Mucosa of rectum (tissue), 2 donors: ENCODE data around the gene NEURL1B.
A peak's percentile ranks its signal among the peaks of the same experiment; 100 is the strongest.

ENCODE experiments used
- H3K27ac ChIP-seq, 2 donors: one replicate each; pipeline ENCODE4 v1.7.0; 2013; ENCODE audit warnings: inconsistent platforms in 2 of 2, low read depth in 2 of 2, low read length in 2 of 2
- H3K27me3 ChIP-seq, 2 donors: one replicate each; pipeline ENCODE4 v1.7.0; 2013; ENCODE audit warnings: low read length in 2 of 2; ENCODE audit not compliant: control insufficient read depth in 2 of 2, insufficient read depth in 2 of 2
- H3K36me3 ChIP-seq, 2 donors: one replicate each; pipeline ENCODE4 v1.7.0; 2013; ENCODE audit warnings: low read length in 2 of 2; ENCODE audit not compliant: control insufficient read depth in 2 of 2, insufficient read depth in 2 of 2
- H3K4me1 ChIP-seq, 2 donors: one replicate each; pipeline ENCODE4 v1.7.0; 2013; ENCODE audit warnings: low read length in 2 of 2, mild to moderate bottlenecking in 1 of 2; ENCODE audit not compliant: control insufficient read depth in 2 of 2, insufficient read depth in 2 of 2
- H3K4me3 ChIP-seq, 2 donors: one replicate each; pipeline ENCODE4 v1.7.0; 2013; ENCODE audit warnings: low read length in 2 of 2
- H3K9ac ChIP-seq, 2 donors: one replicate each; pipeline ENCODE4 v1.7.0; 2013; ENCODE audit warnings: low read length in 2 of 2, low read depth in 1 of 2, mild to moderate bottlenecking in 1 of 2
- H3K9me3 ChIP-seq, 2 donors: one replicate each; pipeline ENCODE4 v1.7.0; 2013; ENCODE audit warnings: low read length in 2 of 2; ENCODE audit not compliant: control insufficient read depth in 2 of 2
- donor health status: healthy.
- donor health status: Normal muscosa, but diverticular disease.

NEURL1B gene

GRCh38 chr5:172739375-172739774 is 98.3 kb downstream of the NEURL1B start:
- H3K27ac ChIP-seq, result no peak overlapping the region
- no peaks in the 10 kb centered on the region for H3K9me3 ChIP-seq
- H3K36me3 ChIP-seq, result no peaks in the 10 kb centered on the region

GRCh38 chr5:172740428-172741205 is 99.6 kb downstream of the NEURL1B start:
- Histone ChIP-seq H3K4me3 (no peak overlapping the region), H3K36me3 (no peaks in the 10 kb centered on the region), H3K27ac (peak overlapping the region; percentile 67 to 74), H3K4me1 (peaks cover 9 to 14% of the 10 kb centered on the region in 2 donors), H3K27me3 (no peaks in the 10 kb centered on the region), H3K9me3 (no peaks in the 10 kb centered on the region), H3K9ac (no peak overlapping the region)

More at GRCh38 chr5:172739375-172739774, 98.3 kb downstream of the NEURL1B start:
- Histone ChIP-seq H3K9ac (no peak overlapping the region), H3K27me3 (no peaks in the 10 kb centered on the region), H3K4me1 (peaks cover 9 to 16% of the 10 kb centered on the region in 2 donors), H3K4me3 (no peak overlapping the region)
